ENCODE measurements around the gene SLC16A3. TPM values are rescaled to one million over a fixed set of nuclear protein-coding genes. Genes with fewer than 3 reads are reported as not detected.

The SLC16A3 gene
- total RNA-seq, 4 donors from 2014 or later, result 11.2 to 38.5 (median 22.1) TPM

DNA sequence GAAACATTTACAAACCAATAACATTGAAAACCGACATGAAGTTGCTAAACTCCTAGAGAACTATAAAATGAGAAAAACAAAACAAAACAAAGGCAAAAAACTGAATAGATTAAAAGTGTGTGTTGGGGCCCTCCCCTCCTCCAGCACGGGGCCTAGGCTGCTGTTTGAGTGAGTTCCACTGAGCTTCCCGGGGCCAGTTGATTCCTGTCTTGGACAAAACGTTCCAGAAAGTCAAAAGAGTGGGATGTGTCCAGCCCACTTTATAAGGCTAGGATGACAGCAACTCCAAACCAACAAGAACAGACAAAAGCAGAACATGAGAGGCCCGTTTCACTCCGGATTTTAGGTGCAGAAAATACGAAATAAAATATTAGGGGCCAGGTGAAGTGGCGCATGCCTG lies 56.3 kb downstream of the SLC16A3 start:
- no peaks in the 10 kb centered on the region for H3K9me3 ChIP-seq
- H3K4me3 ChIP-seq, result no peak overlapping the region
- peaks cover 0 to 28% (median 7%) of the 10 kb centered on the region in 3 donors for H3K4me1 ChIP-seq
- H3K27me3 ChIP-seq, result no peaks in the 10 kb centered on the region
- H3K36me3 ChIP-seq, result no peaks in the 10 kb centered on the region
- TF ChIP-seq POLR2A (IDR thresholded peaks at IDR 0.05) (no peak), POLR2AphosphoS5 (IDR thresholded peaks at IDR 0.05) (no peak), EP300 (IDR thresholded peaks at IDR 0.05) (no peak)
- TF ChIP-seq, protein P1, sequence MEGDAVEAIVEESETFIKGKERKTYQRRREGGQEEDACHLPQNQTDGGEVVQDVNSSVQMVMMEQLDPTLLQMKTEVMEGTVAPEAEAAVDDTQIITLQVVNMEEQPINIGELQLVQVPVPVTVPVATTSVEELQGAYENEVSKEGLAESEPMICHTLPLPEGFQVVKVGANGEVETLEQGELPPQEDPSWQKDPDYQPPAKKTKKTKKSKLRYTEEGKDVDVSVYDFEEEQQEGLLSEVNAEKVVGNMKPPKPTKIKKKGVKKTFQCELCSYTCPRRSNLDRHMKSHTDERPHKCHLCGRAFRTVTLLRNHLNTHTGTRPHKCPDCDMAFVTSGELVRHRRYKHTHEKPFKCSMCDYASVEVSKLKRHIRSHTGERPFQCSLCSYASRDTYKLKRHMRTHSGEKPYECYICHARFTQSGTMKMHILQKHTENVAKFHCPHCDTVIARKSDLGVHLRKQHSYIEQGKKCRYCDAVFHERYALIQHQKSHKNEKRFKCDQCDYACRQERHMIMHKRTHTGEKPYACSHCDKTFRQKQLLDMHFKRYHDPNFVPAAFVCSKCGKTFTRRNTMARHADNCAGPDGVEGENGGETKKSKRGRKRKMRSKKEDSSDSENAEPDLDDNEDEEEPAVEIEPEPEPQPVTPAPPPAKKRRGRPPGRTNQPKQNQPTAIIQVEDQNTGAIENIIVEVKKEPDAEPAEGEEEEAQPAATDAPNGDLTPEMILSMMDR (IDR thresholded peaks at IDR 0.05), result no peak
- no peak for ATAC-seq
- H3K27ac ChIP-seq, result peak overlapping the region in 2 of 4 donors; percentile 25 to 26
- WGBS, 2 donors (ENCODE audit: low coverage in 1 of 2), result 43 to 54% methylated on average over 4 to 8 of the region's 8 CpGs

DNA sequence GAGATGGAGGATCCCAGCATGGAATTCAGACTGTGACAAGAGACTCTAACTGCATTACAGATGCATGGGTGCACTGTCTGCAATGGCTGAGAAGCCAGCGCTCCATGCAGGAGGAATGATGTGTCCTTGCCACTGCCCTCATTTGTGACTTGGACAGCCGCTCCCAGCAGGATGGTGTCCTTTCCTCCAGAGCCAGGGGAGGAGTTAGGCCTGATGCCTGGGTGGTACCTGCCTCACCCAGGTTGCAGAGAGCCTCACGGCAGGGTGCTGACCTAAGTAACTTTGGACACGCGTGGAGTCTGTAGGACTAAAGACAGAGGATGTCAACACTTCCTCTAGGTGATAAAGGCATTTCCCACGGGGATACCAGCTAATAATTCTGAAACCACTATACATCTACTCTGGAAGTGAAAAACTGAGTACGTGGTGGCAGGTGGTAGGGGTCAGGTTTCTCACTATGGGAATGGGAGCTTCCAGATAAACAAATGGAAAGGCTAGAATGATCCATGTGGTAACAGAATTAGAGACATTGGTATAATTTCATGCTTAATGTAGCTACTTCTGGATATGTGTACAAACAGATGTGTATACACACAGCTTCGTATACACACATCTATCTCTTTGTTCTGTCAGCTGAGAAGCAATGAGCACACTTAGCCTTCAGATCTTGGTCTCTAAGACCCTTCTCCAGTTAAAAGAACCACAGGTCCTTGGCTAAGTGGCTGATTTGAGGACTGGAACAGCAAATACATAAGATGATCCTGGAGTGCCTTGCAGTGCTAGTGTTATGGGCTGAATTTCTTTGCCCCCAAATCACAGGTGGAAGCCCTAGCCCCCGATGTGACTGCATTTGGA lies 58.4 kb downstream of the SLC16A3 start:
- Histone ChIP-seq H3K4me1 (peaks cover 0 to 35% (median 10%) of the 10 kb centered on the region in 3 donors), H3K36me3 (no peaks in the 10 kb centered on the region), H3K27me3 (no peaks in the 10 kb centered on the region), H3K4me3 (no peak overlapping the region), H3K9me3 (no peaks in the 10 kb centered on the region), H3K27ac (peak overlapping the region; percentile 30 to 74 (median 64))
- no peak for ATAC-seq
- TF ChIP-seq, protein P1 (IDR thresholded peaks at IDR 0.05), result no peak
- TF ChIP-seq POLR2AphosphoS5 (IDR thresholded peaks at IDR 0.05), result no peak
- no peak for TF ChIP-seq EP300 (IDR thresholded peaks at IDR 0.05)
- TF ChIP-seq POLR2A (IDR thresholded peaks at IDR 0.05), result no peak
- WGBS, 2 donors (ENCODE audit: low coverage in 1 of 2), result 76 to 77% methylated on average over 5 to 7 of the region's 9 CpGs

GRCh38 chr17:82287868-82288801 lies 59.3 kb downstream of the SLC16A3 start:
- no peaks in the 10 kb centered on the region for H3K36me3 ChIP-seq
- ATAC-seq, result no peak
- peak overlapping the region; percentile 30 to 74 (median 64) for H3K27ac ChIP-seq
- H3K4me1 ChIP-seq, result peaks cover 0 to 31% (median 10%) of the 10 kb centered on the region in 3 donors
- TF ChIP-seq POLR2A (IDR thresholded peaks at IDR 0.05) (peak in 1 of 2 donors; percentile 10), EP300 (IDR thresholded peaks at IDR 0.05) (no peak)
- TF ChIP-seq, protein P1 (IDR thresholded peaks at IDR 0.05), result no peak
- no peaks in the 10 kb centered on the region for H3K9me3 ChIP-seq
- H3K27me3 ChIP-seq, result no peaks in the 10 kb centered on the region
- H3K4me3 ChIP-seq, result no peak overlapping the region
- 22 to 41% methylated on average over 11 to 12 of the region's 19 CpGs for WGBS, 2 donors (ENCODE audit: low coverage in 1 of 2)

Other genes starting within 250 kb of the SLC16A3 start
- 100 to 1,000 TPM in 1 of 4 donors, 10 to 100 TPM in 3; 65.3 to 110 (median 78.8) TPM for gene CENPX, start 206.2 kb upstream of the SLC16A3 start, total RNA-seq
- 10 to 100 TPM in 2 of 4 donors, 1 to 10 TPM in 2; 4.4 to 16.3 (median 12.4) TPM for gene LRRC45, start 205.7 kb upstream of the SLC16A3 start, total RNA-seq
- 1 to 10 TPM in 1 of 4 donors, under 1 TPM in 2, not detected in 1; 0.50 to 6.9 (median 0.54) TPM for gene RAC3, start 197.4 kb upstream of the SLC16A3 start, total RNA-seq
- gene DCXR, start 191.3 kb upstream of the SLC16A3 start, total RNA-seq, result 100 to 1,000 TPM in 2 of 4 donors, 10 to 100 TPM in 2; 70.7 to 140 (median 108) TPM
- 10 to 100 TPM; 28.8 to 48.2 (median 34.3) TPM for gene RFNG, start 177.2 kb upstream of the SLC16A3 start, total RNA-seq
- 100 to 1,000 TPM in 1 of 4 donors, 10 to 100 TPM in 3; 69.3 to 103 (median 77.2) TPM for gene GPS1, start 177.1 kb upstream of the SLC16A3 start, total RNA-seq
- gene DUS1L, start 163.2 kb upstream of the SLC16A3 start, total RNA-seq, result 10 to 100 TPM; 35.8 to 62.8 (median 52.9) TPM
- gene FASN, start 130.8 kb upstream of the SLC16A3 start, total RNA-seq, result 10 to 100 TPM; 22.6 to 52.8 (median 48.3) TPM
- gene CCDC57, start 16.2 kb upstream of the SLC16A3 start, total RNA-seq, result 10 to 100 TPM in 3 of 4 donors, 1 to 10 TPM in 1; 6.5 to 28.2 (median 16.2) TPM
- 10 to 100 TPM; 23.4 to 92.1 (median 72.4) TPM for gene CSNK1D, start 44.7 kb downstream of the SLC16A3 start, total RNA-seq
- gene CD7, start 88.6 kb downstream of the SLC16A3 start, total RNA-seq, result 1 to 10 TPM in 1 of 4 donors, under 1 TPM in 2, not detected in 1; 0.58 to 1.7 (median 0.94) TPM
- gene SECTM1, start 104.7 kb downstream of the SLC16A3 start, total RNA-seq, result 10 to 100 TPM in 3 of 4 donors, 1 to 10 TPM in 1; 6.1 to 22.3 (median 17.6) TPM
- not detected for gene TEX19, start 130.2 kb downstream of the SLC16A3 start, total RNA-seq
- gene UTS2R, start 142.7 kb downstream of the SLC16A3 start, total RNA-seq, result not detected
- gene HEXD, start 189.3 kb downstream of the SLC16A3 start, total RNA-seq, result 10 to 100 TPM; 13.9 to 31.9 (median 19.1) TPM
- gene OGFOD3, start 189.5 kb downstream of the SLC16A3 start, total RNA-seq, result 10 to 100 TPM; 26.4 to 39.5 (median 28.8) TPM
- gene CYBC1, start 221.7 kb downstream of the SLC16A3 start, total RNA-seq, result 10 to 100 TPM; 53.8 to 78.5 (median 59.4) TPM
- 10 to 100 TPM; 30.4 to 78.1 (median 44.9) TPM for gene NARF, start 229.7 kb downstream of the SLC16A3 start, total RNA-seq

All from gastroesophageal sphincter (tissue), 4 donors.